HCT116 (cell line): ENCODE data around the gene PANK4. TPM values are rescaled to one million over a fixed set of nuclear protein-coding genes. Genes with fewer than 3 reads are reported as not detected.
A peak's percentile ranks its signal among the peaks of the same experiment; 100 is the strongest.

Source experiments
- ATAC-seq: fragments of 200-7000 bp; cut with Tn5 transposase; 2 replicates; pipeline ENCODE4 v1.9.1; 2020; ENCODE audit warnings: mild to moderate bottlenecking, moderate library complexity
- BruUV-seq: library from RNA; stranded (reverse); fragments of 400-500 nt; replicated peaks from 2 replicates; lab custom pipeline; 2021; lab: Mats Ljungman, UMichigan
- CTCF ChIA-PET: fragments of 300-600 bp; sonication (Branson Sonifier 250); formaldehyde crosslinking; loops from one replicate; lab custom pipeline; 2021; ENCODE audit warnings: antibody characterized with exemption; lab: Charles Lee
- POLR2A ChIA-PET: fragments of 300-600, 350-600 bp; sonication (Branson Sonifier 250); formaldehyde crosslinking; loops from one replicate; lab custom pipeline; 2021; ENCODE audit warnings: antibody characterized with exemption; lab: Charles Lee
- RAD21 ChIA-PET, 2 experiments: fragments of 300-600 bp; sonication (Branson Sonifier 250); formaldehyde crosslinking; loops; one replicate each; lab custom pipeline; 2023; ENCODE audit warnings: low total read pairs in 2 of 2; ENCODE audit not compliant: uncharacterized antibody in 2 of 2, unreplicated experiment in 2 of 2, low non-redundant PET in 1 of 2; lab: Charles Lee
- DNase-seq: peaks from one replicate; pipeline ENCODE4 v3.0.0-alpha.2; 2010; ENCODE audit warnings: low read depth, low spot score
- H2AFZ ChIP-seq: fragments of 200-600 bp; shearing (Covaris generic), sonication (generic); 2 replicates; pipeline ENCODE4 v1.6.1; 2017; ENCODE audit warnings: low read depth, mixed run types, mixed read lengths, antibody characterized with exemption, low read length; ENCODE audit not compliant: poor library complexity, severe bottlenecking
- H3K27ac ChIP-seq: 2 replicates; pipeline ENCODE4 v1.5.1; 2012; ENCODE audit warnings: low read depth, low read length
- H3K27me3 ChIP-seq: fragments of 200-600 bp; sonication (generic); 2 replicates; pipeline ENCODE4 v1.6.1; 2016; ENCODE audit warnings: mixed run types, low read length, mixed read lengths; ENCODE audit not compliant: insufficient read depth
- H3K36me3 ChIP-seq, 2 experiments: fragments of 200-500 bp in 1 of 2; fragments of 200-600 bp in 1 of 2; sonication (Bioruptor generic) in 1 of 2; sonication (generic) in 1 of 2; 2 replicates each; pipeline versions ENCODE4 v1.5.1 to v1.6.1; 2014 to 2016; ENCODE audit warnings: low read length in 2 of 2, inconsistent platforms in 1 of 2, mixed read lengths in 1 of 2, mixed run types in 1 of 2; ENCODE audit not compliant: insufficient read depth in 2 of 2, control insufficient read depth in 1 of 2
- H3K4me1 ChIP-seq, 2 experiments: fragments of 200-600 bp in 1 of 2; sonication (generic) in 1 of 2; 2 replicates each; pipeline versions ENCODE4 v1.5.1 to v1.6.1; 2012 to 2017; ENCODE audit warnings: low read length in 2 of 2, inconsistent platforms in 1 of 2, mild to moderate bottlenecking in 1 of 2, mixed read lengths in 1 of 2, mixed run types in 1 of 2, moderate library complexity in 1 of 2; ENCODE audit not compliant: insufficient read depth in 2 of 2, control insufficient read depth in 1 of 2
- H3K4me2 ChIP-seq: fragments of 200-600 bp; sonication (generic); 2 replicates; pipeline ENCODE4 v1.6.1; 2017; ENCODE audit warnings: mixed run types, low read length, mixed read lengths
- H3K4me3 ChIP-seq, 2 experiments: fragments of 200-600 bp in 1 of 2; sonication (generic) in 1 of 2; replicated peaks in 1 of 2; 2 replicates each; pipeline ENCODE4 v1.5.1; 2011 to 2016; ENCODE audit warnings: low read length in 2 of 2, control low read depth in 1 of 2, low read depth in 1 of 2, mild to moderate bottlenecking in 1 of 2, mixed read lengths in 1 of 2, mixed run types in 1 of 2
- H3K79me2 ChIP-seq: fragments of 200-600 bp; sonication (generic); 2 replicates; pipeline ENCODE4 v1.6.1; 2017; ENCODE audit warnings: mild to moderate bottlenecking, mixed run types, low read length, moderate library complexity, mixed read lengths; ENCODE audit not compliant: insufficient read depth
- H3K9ac ChIP-seq: fragments of 200-600 bp; sonication (generic); 2 replicates; pipeline ENCODE4 v1.6.1; 2016; ENCODE audit warnings: low read length, mixed read lengths
- H3K9me2 ChIP-seq: fragments of 200-600 bp; sonication (generic), shearing (Covaris generic); 2 replicates; pipeline ENCODE4 v1.6.1; 2017; ENCODE audit warnings: mixed run types, mild to moderate bottlenecking, moderate library complexity; ENCODE audit not compliant: insufficient read depth
- H3K9me3 ChIP-seq, 2 experiments: fragments of 200-500 bp in 1 of 2; fragments of 200-600 bp in 1 of 2; sonication (Bioruptor generic) in 1 of 2; sonication (generic) in 1 of 2; 2 replicates each; pipeline ENCODE4 v1.6.1; 2014 to 2017; ENCODE audit warnings: low read length in 2 of 2, mixed read lengths in 2 of 2, inconsistent platforms in 1 of 2, low read depth in 1 of 2, mild to moderate bottlenecking in 1 of 2, mixed run types in 1 of 2, moderate library complexity in 1 of 2; ENCODE audit not compliant: control insufficient read depth in 1 of 2, insufficient read depth in 1 of 2
- H4K20me1 ChIP-seq: fragments of 200-600 bp; sonication (generic), shearing (Covaris generic); 2 replicates; pipeline ENCODE4 v1.6.1; 2017; ENCODE audit warnings: mixed run types, mild to moderate bottlenecking, moderate library complexity; ENCODE audit not compliant: insufficient read depth
- ATF3 ChIP-seq: IDR thresholded peaks from 2 replicates; pipeline ENCODE4 v1.6.1; 2012
- CBX3 ChIP-seq: IDR thresholded peaks from 2 replicates; pipeline ENCODE4 v1.6.1; 2012; ENCODE audit warnings: low read depth
- CEBPB ChIP-seq: IDR thresholded peaks from 2 replicates; pipeline ENCODE4 v1.6.1; 2012; ENCODE audit warnings: low read depth
- CTCF ChIP-seq, 3 experiments: fragments of 200-600 bp in 1 of 3; sonication (generic) in 1 of 3; IDR thresholded peaks in 2 of 3; conservative IDR thresholded peaks in 1 of 3; 2 replicates each; pipeline ENCODE4 v1.5.1; 2012 to 2017; ENCODE audit warnings: low read depth in 2 of 3, low read length in 2 of 3, antibody characterized with exemption in 1 of 3, borderline replicate concordance in 1 of 3, control low read depth in 1 of 3, mild to moderate bottlenecking in 1 of 3, mixed read lengths in 1 of 3, mixed run types in 1 of 3, moderate library complexity in 1 of 3; ENCODE audit not compliant: insufficient read depth in 1 of 3
- ELF1 ChIP-seq: IDR thresholded peaks from 2 replicates; pipeline ENCODE4 v1.6.1; 2012; ENCODE audit warnings: low read depth, borderline replicate concordance
- EZH2 ChIP-seq: fragments of 200-600 bp; sonication (generic); IDR thresholded peaks from 2 replicates; pipeline ENCODE4 v1.6.1; 2017; ENCODE audit warnings: antibody characterized with exemption, mixed run types
- EZH2phosphoT487 ChIP-seq: fragments of 200-600 bp; IDR thresholded peaks from 2 replicates; pipeline ENCODE4 v1.6.1; 2018; ENCODE audit warnings: antibody characterized with exemption, borderline replicate concordance
- FOSL1 ChIP-seq: IDR thresholded peaks from 2 replicates; pipeline ENCODE4 v1.6.1; 2012; ENCODE audit warnings: low read depth
- MAX ChIP-seq: IDR thresholded peaks from 2 replicates; pipeline ENCODE4 v1.6.1; 2012
- POLR2A ChIP-seq: IDR thresholded peaks from 2 replicates; pipeline ENCODE4 v1.7.0; 2011; ENCODE audit warnings: borderline replicate concordance; ENCODE audit not compliant: insufficient read depth, insufficient read length; ENCODE audit errors: extremely low read depth
- POLR2AphosphoS5 ChIP-seq: IDR thresholded peaks from 2 replicates; pipeline ENCODE4 v1.6.1; 2011; ENCODE audit warnings: mild to moderate bottlenecking, low read depth, low read length, moderate library complexity
- RAD21 ChIP-seq: IDR thresholded peaks from 2 replicates; pipeline ENCODE4 v1.6.1; 2012; ENCODE audit warnings: low read depth, mild to moderate bottlenecking
- REST ChIP-seq: IDR thresholded peaks from 2 replicates; pipeline ENCODE4 v1.6.1; 2012; ENCODE audit warnings: low read depth
- SIN3A ChIP-seq: IDR thresholded peaks from 2 replicates; pipeline ENCODE4 v1.6.1; 2012; ENCODE audit warnings: low read depth
- SP1 ChIP-seq: IDR thresholded peaks from 2 replicates; pipeline ENCODE4 v1.6.1; 2012; ENCODE audit warnings: low read depth
- SRF ChIP-seq: IDR thresholded peaks from 2 replicates; pipeline ENCODE4 v1.6.1; 2012; ENCODE audit warnings: low read depth
- TCF7L2 ChIP-seq: IDR thresholded peaks from 2 replicates; pipeline ENCODE4 v1.7.0; 2011; ENCODE audit warnings: borderline replicate concordance, inconsistent platforms; ENCODE audit not compliant: insufficient read depth, insufficient read length; ENCODE audit errors: extremely low read depth
- YY1 ChIP-seq: IDR thresholded peaks from 2 replicates; pipeline ENCODE4 v1.6.1; 2011; ENCODE audit warnings: low read length, low read depth, moderate library complexity, mild to moderate bottlenecking; ENCODE audit not compliant: insufficient replicate concordance; ENCODE audit errors: extremely low read depth
- ZFX ChIP-seq: fragments of 450-650 bp; IDR thresholded peaks from 2 replicates; pipeline ENCODE4 v1.6.1; 2017
- intact Hi-C: fragments of 100-400 bp; cut with micrococcal nuclease; formaldehyde crosslinking; loops from 2 replicates; pipeline ENCODE4 v1.10.0; 2022
- total RNA-seq: library from RNA; stranded (reverse); gene quantifications from one replicate; pipeline ENCODE4 v1.2.1, GENCODE V29; 2021; ENCODE audit not compliant: unreplicated experiment

Gene PANK4
- total RNA-seq, 1 experiment from 2014 or later = 38.5 TPM

GRCh38 chr1:2482588-2482987 lies 43.8 kb downstream of the PANK4 start:
- no peaks in the 10 kb centered on the region for H3K79me2 ChIP-seq
- no TSS peak for BruUV-seq
- ChIA-PET CTCF (no interaction called here), RAD21 (no interaction called here), POLR2A (no interaction called here)
- H3K9me3 ChIP-seq = no peaks in the 10 kb centered on the region
- no peak overlapping the region for H3K4me2 ChIP-seq
- no peak overlapping the region for H2AFZ ChIP-seq
- H3K9me2 ChIP-seq = no peaks in the 10 kb centered on the region
- no peaks in the 10 kb centered on the region for H3K36me3 ChIP-seq
- no peaks in the 10 kb centered on the region for H3K4me1 ChIP-seq
- no peaks in the 10 kb centered on the region for H3K27me3 ChIP-seq
- DNase-seq (no peak), ATAC-seq (peak; percentile 5; the same call in 1 of the 2 replicates)
- intact Hi-C loops = no loop called here
- H3K9ac ChIP-seq = no peak overlapping the region
- H3K4me3 ChIP-seq = no peak overlapping the region
- no peak; the same call in 1 of the 2 replicates for TF ChIP-seq REST
- TF ChIP-seq ATF3 = no peak
- no peak for TF ChIP-seq EZH2phosphoT487
- TF ChIP-seq ZFX = no peak
- no peak for TF ChIP-seq YY1
- no peak for TF ChIP-seq SRF
- TF ChIP-seq MAX = no peak
- no peak for TF ChIP-seq RAD21
- no peak for TF ChIP-seq ELF1
- no peak for TF ChIP-seq POLR2A
- TF ChIP-seq CEBPB = no peak
- TF ChIP-seq POLR2AphosphoS5 = no peak
- TF ChIP-seq EZH2 = no peak
- TF ChIP-seq SIN3A = no peak
- TF ChIP-seq TCF7L2 = no peak
- no peak for TF ChIP-seq CTCF (IDR thresholded peaks at IDR 0.05 in 2 of 3, conservative IDR thresholded peaks at IDR 0.05 in 1 of 3; ENCODE audit: borderline replicate concordance in 1 of 3, insufficient read depth in 1 of 3, low read depth in 2 of 3, low read length in 2 of 3)
- no peak for TF ChIP-seq SP1
- no peak for TF ChIP-seq CBX3
- TF ChIP-seq FOSL1 = no peak
- no peaks in the 10 kb centered on the region for H4K20me1 ChIP-seq
- no peak overlapping the region for H3K27ac ChIP-seq
